ENCODE data around the gene ADNP. TPM values are rescaled to one million over a fixed set of nuclear protein-coding genes. Genes with fewer than 3 reads are reported as not detected.

Gene ADNP
- total RNA-seq, 1 experiment from 2014 or later = 143 TPM

DNA sequence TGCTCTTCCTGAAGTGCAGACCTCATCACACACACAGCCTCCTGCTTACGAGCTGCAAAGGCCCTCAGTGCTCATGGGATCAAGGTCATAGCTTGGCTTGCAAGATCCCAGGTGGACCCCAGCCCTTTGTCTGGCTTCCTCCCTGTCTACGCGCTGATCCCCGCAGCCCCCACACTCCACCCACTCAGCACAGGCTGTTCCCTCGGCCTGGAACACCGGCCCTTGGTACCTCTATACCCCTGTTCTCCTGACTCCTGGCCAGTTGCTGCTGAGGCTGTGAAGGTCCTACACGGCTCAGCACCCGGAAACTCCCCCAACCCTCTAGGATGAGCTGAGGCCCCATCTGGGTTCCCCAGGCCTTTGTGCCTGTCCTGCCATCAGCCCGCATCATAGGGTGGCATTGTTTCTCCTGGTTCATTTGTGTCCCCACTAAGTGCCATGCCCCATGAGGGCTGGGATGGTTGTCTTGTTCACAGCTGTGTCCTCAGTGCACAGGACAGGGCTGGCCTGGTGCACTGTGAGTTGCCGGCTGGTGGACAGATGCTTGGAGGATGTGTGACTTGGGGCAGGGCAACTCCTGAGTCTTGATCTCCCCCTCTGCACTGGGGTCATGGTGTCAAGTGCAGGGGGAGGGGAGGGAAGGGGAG is 57.0 kb downstream of the ADNP start:
- Histone ChIP-seq H3K23me2 (ENCODE audit: insufficient read length, low read depth, low read length, poor library complexity, severe bottlenecking) (peaks cover 3% of the 10 kb centered on the region), H4K91ac (ENCODE audit: insufficient read length, low read depth, low read length) (no peak overlapping the region), H3K4ac (ENCODE audit: low read depth, low read length) (no peak overlapping the region), H3K56ac (ENCODE audit: insufficient read length, low read depth, low read length) (no peak overlapping the region), H3K9me3 (ENCODE audit: control insufficient read depth, low read depth, low read length) (no peaks in the 10 kb centered on the region), H3K27me3 (ENCODE audit: insufficient read depth, low read length) (no peaks in the 10 kb centered on the region), H3K79me1 (ENCODE audit: insufficient read depth, low read depth, low read length, poor library complexity, severe bottlenecking) (no peaks in the 10 kb centered on the region), H3T11ph (ENCODE audit: low read length) (no peak overlapping the region), H2BK15ac (ENCODE audit: low read depth, low read length) (no peak overlapping the region), H2BK12ac (ENCODE audit: insufficient read length, low read depth, low read length) (no peak overlapping the region), H2AFZ (ENCODE audit: low read length) (no peak overlapping the region), H2BK20ac (ENCODE audit: low read depth, low read length, poor library complexity, severe bottlenecking) (no peak overlapping the region), H4K20me1 (ENCODE audit: control insufficient read depth, insufficient read depth, insufficient read length) (no peaks in the 10 kb centered on the region), H2BK120ac (ENCODE audit: low read depth, low read length, poor library complexity, severe bottlenecking) (no peak overlapping the region), H3K27ac (ENCODE audit: insufficient read length, low read depth, low read length) (no peak overlapping the region), H2AK5ac (ENCODE audit: insufficient read length, low read length) (no peak overlapping the region), H4K8ac (replicated peaks; ENCODE audit: insufficient read length, low read depth, low read length) (no peak overlapping the region), H2BK5ac (ENCODE audit: insufficient read length, low read length) (no peak overlapping the region), H3K4me1 (ENCODE audit: insufficient read depth, low read length) (peaks cover 2% of the 10 kb centered on the region; the same call in 1 of the 2 replicates), H4K5ac (ENCODE audit: insufficient read length, low read depth, low read length) (no peak overlapping the region), H3K18ac (ENCODE audit: insufficient read length, low read depth, low read length) (no peak overlapping the region), H3K23ac (ENCODE audit: insufficient read length, low read depth, low read length) (no peak overlapping the region), H3K79me2 (ENCODE audit: insufficient read depth, low read length) (no peaks in the 10 kb centered on the region), H3K9ac (ENCODE audit: extremely low read depth, insufficient read length, low read length) (no peak overlapping the region), H3K4me2 (ENCODE audit: insufficient read depth, insufficient read length, low read length) (no peak overlapping the region), H3K14ac (ENCODE audit: insufficient read depth, low read length) (no peak overlapping the region)
- WGBS (ENCODE audit: extremely low coverage, insufficient read length, low lambda C conversion rate) = no CpG with 5 or more reads among the region's 10 CpGs
- Mint-ChIP-seq H3K4me1 (peaks cover 44 to 52% of the 10 kb centered on the region in 2 experiments), H3K4me3 (no peak overlapping the region; a peak in 1 of 5 replicates), H3K27ac (peak overlapping the region in 2 of 3 experiments; percentile 55 to 72; a peak in 3 of 7 replicates), H3K36me3 (ENCODE audit: insufficient read depth in 1 of 3, low read depth in 3 of 3) (peaks cover 13 to 35% (median 23%) of the 10 kb centered on the region in 3 experiments), H3K27me3 (ENCODE audit: low read depth) (no peaks in the 10 kb centered on the region; the same call in 1 of the 2 replicates), H3K9me3 (no peaks in the 10 kb centered on the region; a peak in 1 of 5 replicates)
- DNase-seq = no peak
- TF ChIP-seq CTCF (conservative IDR thresholded peaks at IDR 0.05) = no peak
